Pancreas (tissue), 10 donors: ENCODE data around the gene MMP10. TPM values are rescaled to one million over a fixed set of nuclear protein-coding genes. Genes with fewer than 3 reads are reported as not detected.

Source experiments
- ATAC-seq, 4 donors: fragments of 200-7000 bp; cut with Tn5 transposase; one replicate each; pipeline versions ENCODE4 v1.8.0 to v1.9.1; 2020; ENCODE audit warnings: mild to moderate bottlenecking in 4 of 4, moderate library complexity in 4 of 4
- DNase-seq, 6 donors: peaks; one replicate each; pipeline ENCODE4 v3.0.0-alpha.2; 2020
- FAIRE-seq: peaks from 2 replicates; lab custom pipeline; 2012; peaks lifted over from hg19 to GRCh38; lab: Jason Lieb, UNC
- H3K27ac ChIP-seq, 4 donors: fragments of 200-600 bp; sonication (generic); 1 replicate in 3 of 4; 2 replicates in 1 of 4; pipeline versions ENCODE4 v1.5.0 to v1.8.0; 2020
- H3K27me3 ChIP-seq, 4 donors: fragments of 200-600 bp; one replicate each; pipeline ENCODE4 v1.8.0; 2021
- H3K36me3 ChIP-seq, 3 donors: fragments of 200-600 bp; sonication (generic) in 1 of 3; one replicate each; pipeline versions ENCODE4 v1.5.0 to v1.8.0; 2020 to 2021
- H3K4me1 ChIP-seq, 3 donors: fragments of 200-600 bp; one replicate each; pipeline ENCODE4 v1.8.0; 2021
- H3K4me3 ChIP-seq, 4 donors: fragments of 200-600 bp; sonication (generic) in 2 of 4; one replicate each; pipeline versions ENCODE4 v1.5.0 to v1.8.0; 2020 to 2021
- H3K9me3 ChIP-seq, 4 donors: fragments of 200-600 bp; one replicate each; pipeline ENCODE4 v1.8.0; 2021
- CTCF ChIP-seq, 4 donors: fragments of 200-600 bp; sonication (generic) in 3 of 4; IDR thresholded peaks; one replicate each; pipeline versions ENCODE4 v1.5.0 to v1.8.0; 2021; ENCODE audit warnings: antibody characterized with exemption in 4 of 4
- intact Hi-C, 3 donors: fragments of 100-400 bp; cut with DNase I; formaldehyde crosslinking; loops; one replicate each; pipeline versions ENCODE4 v1.11.1 to v1.14.2; 2022
- polyA plus RNA-seq, 2 donors: library from polyadenylated mRNA; stranded (reverse); fragments of 200-250 nt; gene quantifications; one replicate each; pipeline ENCODE4 v1.2.3, GENCODE V29; 2013
- total RNA-seq, 6 donors: library from RNA; stranded (reverse); fragmentation: NEBNext Ultra II Directional in 4 of 6; extraction: Animal tissue kit (Norgen Biotek cat#: 25700) in 4 of 6; gene quantifications; one replicate each; pipeline versions ENCODE4 v1.2.1 to v1.2.4, GENCODE V29; 2021 to 2023
- donor health status: healthy with polysubstance abuse.
- donor health status: DM: no; HTN: no; CAD: no; lungs with moderate emphysema.
- donor health status: DM: no; HTN: no; CAD: no.
- donor health status: control.
- donor health status: control.
- donor health status: Bipolar disorder and iron deficiency.
- donor health status: DM: yes; HTN: yes; CAD: no.
- donor health status: DM: no; HTN: no; CAD: no.
- donor health status: DM: no; HTN: no; CAD: no.
- donor health status: DM: yes; HTN: yes; CAD: no.

The MMP10 gene
- total and polyA plus RNA-seq, 8 donors, result 0.09 to 2.9 (median 0.34) TPM; not detected in 1

GRCh38 chr11:102722821-102723220, 57.6 kb downstream of the MMP10 start:
- no peaks in the 10 kb centered on the region for H3K36me3 ChIP-seq
- no peak for DNase-seq
- no peak for TF ChIP-seq CTCF (IDR thresholded peaks at IDR 0.05)
- no peak overlapping the region for H3K27ac ChIP-seq
- no peaks in the 10 kb centered on the region for H3K4me1 ChIP-seq
- FAIRE-seq, result no peak
- intact Hi-C loops, result no loop called here
- H3K9me3 ChIP-seq, result no peaks in the 10 kb centered on the region
- H3K27me3 ChIP-seq, result no peaks in the 10 kb centered on the region
- ATAC-seq, result no peak
- no peak overlapping the region for H3K4me3 ChIP-seq

Other genes starting within 250 kb of the MMP10 start
- gene MMP7, start 249.9 kb downstream of the MMP10 start, total RNA-seq, result 100 to 1,000 TPM in 2 of 6 donors, 10 to 100 TPM in 4; 13.5 to 751 (median 34.2) TPM
- 10 to 100 TPM; 34.4 to 68.1 TPM for gene MMP7, start 249.9 kb downstream of the MMP10 start, polyA plus RNA-seq
- gene MMP20, start 155.3 kb downstream of the MMP10 start, total RNA-seq, result not detected
- gene MMP20, start 155.3 kb downstream of the MMP10 start, polyA plus RNA-seq, result not detected
- under 1 TPM in 1 of 6 donors, not detected in 5; 0.09 TPM for gene MMP27, start 74.9 kb downstream of the MMP10 start, total RNA-seq
- not detected for gene MMP27, start 74.9 kb downstream of the MMP10 start, polyA plus RNA-seq
- gene MMP8, start 55.7 kb downstream of the MMP10 start, total RNA-seq, result under 1 TPM in 1 of 6 donors, not detected in 5; 0.15 TPM
- gene MMP8, start 55.7 kb downstream of the MMP10 start, polyA plus RNA-seq, result under 1 TPM; 0.05 to 0.08 TPM
- 1 to 10 TPM in 1 of 6 donors, under 1 TPM in 5; 0.20 to 1.4 (median 0.52) TPM for gene MMP1, start 17.5 kb upstream of the MMP10 start, total RNA-seq
- gene MMP1, start 17.5 kb upstream of the MMP10 start, polyA plus RNA-seq, result 1 to 10 TPM in 1 of 2 donors, not detected in 1; 1.7 TPM
- gene MMP3, start 63.0 kb upstream of the MMP10 start, total RNA-seq, result under 1 TPM in 1 of 6 donors, not detected in 5; 0.16 TPM
- under 1 TPM in 1 of 2 donors, not detected in 1; 0.05 TPM for gene MMP3, start 63.0 kb upstream of the MMP10 start, polyA plus RNA-seq
- under 1 TPM in 2 of 6 donors, not detected in 4; 0.12 to 0.19 TPM for gene MMP12, start 94.4 kb upstream of the MMP10 start, total RNA-seq
- not detected for gene MMP12, start 94.4 kb upstream of the MMP10 start, polyA plus RNA-seq
- gene MMP13, start 175.1 kb upstream of the MMP10 start, total RNA-seq, result under 1 TPM in 2 of 6 donors, not detected in 4; 0.09 to 0.12 TPM
- not detected for gene MMP13, start 175.1 kb upstream of the MMP10 start, polyA plus RNA-seq